CD14-positive monocyte (primary cell): ENCODE measurements around the gene NOP9. TPM values are rescaled to one million over a fixed set of nuclear protein-coding genes. Genes with fewer than 3 reads are reported as not detected.

ENCODE experiments used
- DNase-seq, 3 donors: peaks; one replicate each; pipeline ENCODE4 v3.0.0-alpha.2; 2011 to 2022
- H2AFZ ChIP-seq: 2 replicates; pipeline ENCODE4 v1.6.0; 2012; ENCODE audit warnings: mild to moderate bottlenecking, low read depth, low read length, inconsistent platforms; ENCODE audit not compliant: insufficient read depth, poor library complexity, severe bottlenecking
- H3K27ac ChIP-seq, 2 donors: 1 replicate in 1 of 2; 2 replicates in 1 of 2; pipeline ENCODE4 v1.5.1; 2012 to 2013; ENCODE audit warnings: low read length in 2 of 2, control low read depth in 1 of 2, inconsistent platforms in 1 of 2, low read depth in 1 of 2, mild to moderate bottlenecking in 1 of 2
- H3K27me3 ChIP-seq, 2 donors: one replicate each; pipeline versions ENCODE4 v1.6.0 to v1.6.1; 2011 to 2013; ENCODE audit warnings: low read length in 2 of 2; ENCODE audit not compliant: control insufficient read depth in 2 of 2, insufficient read depth in 2 of 2
- H3K36me3 ChIP-seq, 2 donors: replicated peaks in 1 of 2; 1 replicate in 1 of 2; 2 replicates in 1 of 2; pipeline versions ENCODE4 v1.5.1 to v1.6.1; 2012 to 2013; ENCODE audit warnings: low read length in 2 of 2, control low read depth in 1 of 2, inconsistent platforms in 1 of 2, mild to moderate bottlenecking in 1 of 2; ENCODE audit not compliant: insufficient read depth in 2 of 2, control insufficient read depth in 1 of 2
- H3K4me1 ChIP-seq, 2 donors: 1 replicate in 1 of 2; 2 replicates in 1 of 2; pipeline versions ENCODE4 v1.5.1 to v1.6.1; 2012 to 2013; ENCODE audit warnings: low read length in 2 of 2, control low read depth in 1 of 2, inconsistent platforms in 1 of 2, mild to moderate bottlenecking in 1 of 2, moderate library complexity in 1 of 2; ENCODE audit not compliant: insufficient read depth in 2 of 2, control insufficient read depth in 1 of 2
- H3K4me2 ChIP-seq: replicated peaks from 2 replicates; pipeline ENCODE3; 2012; ENCODE audit warnings: low read length, moderate library complexity, mild to moderate bottlenecking; ENCODE audit not compliant: poor library complexity, severe bottlenecking; ENCODE audit errors: extremely low read depth
- H3K4me3 ChIP-seq, 3 experiments: fragments of 200-600 bp in 1 of 3; sonication (generic) in 1 of 3; replicated peaks in 1 of 3; 1 replicate in 2 of 3; 2 replicates in 1 of 3; pipeline ENCODE4 v1.5.1; 2011 to 2013; ENCODE audit warnings: low read length in 3 of 3, mild to moderate bottlenecking in 3 of 3, control low read depth in 2 of 3, low read depth in 2 of 3, inconsistent platforms in 1 of 3, moderate library complexity in 1 of 3
- H3K79me2 ChIP-seq: 2 replicates; pipeline ENCODE4 v1.6.0; 2012; ENCODE audit warnings: mild to moderate bottlenecking, control low read depth, inconsistent platforms, low read length, moderate library complexity; ENCODE audit not compliant: insufficient read depth
- H3K9ac ChIP-seq: 2 replicates; pipeline ENCODE4 v1.6.0; 2017; ENCODE audit warnings: low read length, mild to moderate bottlenecking; ENCODE audit not compliant: insufficient read depth, poor library complexity, severe bottlenecking
- H3K9me3 ChIP-seq, 2 donors: replicated peaks in 1 of 2; 1 replicate in 1 of 2; 2 replicates in 1 of 2; pipeline versions ENCODE4 v1.5.1 to v1.6.1; 2012 to 2013; ENCODE audit warnings: low read length in 2 of 2, control low read depth in 1 of 2; ENCODE audit not compliant: control insufficient read depth in 1 of 2, insufficient read depth in 1 of 2
- H4K20me1 ChIP-seq: 2 replicates; pipeline ENCODE4 v1.6.0; 2012; ENCODE audit warnings: mild to moderate bottlenecking, low read length, control low read depth, moderate library complexity; ENCODE audit not compliant: insufficient read depth
- H3K27ac Mint-ChIP-seq, 7 donors: one replicate each; pipeline ENCODE4 v1.8.0; 2020; ENCODE audit warnings: mild to moderate bottlenecking in 7 of 7, mixed read lengths in 7 of 7, moderate library complexity in 6 of 7, inconsistent platforms in 2 of 7
- H3K27me3 Mint-ChIP-seq, 3 donors: one replicate each; pipeline ENCODE4 v1.8.0; 2021 to 2022; ENCODE audit warnings: low read depth in 3 of 3, mild to moderate bottlenecking in 3 of 3, mixed read lengths in 3 of 3, moderate library complexity in 3 of 3, inconsistent platforms in 1 of 3
- H3K36me3 Mint-ChIP-seq, 2 donors: one replicate each; pipeline ENCODE4 v1.8.0; 2020; ENCODE audit warnings: mixed read lengths in 2 of 2, inconsistent platforms in 1 of 2, mild to moderate bottlenecking in 1 of 2
- H3K4me1 Mint-ChIP-seq: one replicate; pipeline ENCODE4 v1.8.0; 2020; ENCODE audit warnings: mild to moderate bottlenecking, mixed read lengths
- H3K4me3 Mint-ChIP-seq, 2 donors: one replicate each; pipeline ENCODE4 v1.8.0; 2020; ENCODE audit warnings: mild to moderate bottlenecking in 2 of 2, mixed read lengths in 2 of 2, moderate library complexity in 1 of 2
- H3K9me3 Mint-ChIP-seq, 7 donors: one replicate each; pipeline ENCODE4 v1.8.0; 2020 to 2022; ENCODE audit warnings: mixed read lengths in 7 of 7, mild to moderate bottlenecking in 6 of 7, moderate library complexity in 6 of 7, inconsistent platforms in 2 of 7
- CTCF ChIP-seq: fragments of 200-600 bp; IDR thresholded peaks from one replicate; pipeline ENCODE4 v1.8.0; 2022; ENCODE audit warnings: antibody characterized with exemption, mild to moderate bottlenecking
- WGBS: methylation state at CpG from one replicate; pipeline ENCODE4 v1.1.5; 2013; ENCODE audit warnings: missing lambda C conversion rate; ENCODE audit not compliant: insufficient coverage; 5-methylcytosine and 5-hydroxymethylcytosine counted together
- intact Hi-C, 2 donors: fragments of 100-400 bp; cut with micrococcal nuclease; formaldehyde crosslinking; loops; one replicate each; pipeline versions ENCODE4 v1.15.0 to v1.15.1; 2023
- polyA plus RNA-seq, 3 donors: library from polyadenylated mRNA; depleted of rRNA in 1 of 3; unstranded in 2 of 3; stranded (reverse) in 1 of 3; fragments of 300-500 nt in 2 of 3; fragments of >200 nt in 1 of 3; fragmentation: Illumina TruSeq in 2 of 3; gene quantifications; 1 replicate in 2 of 3; 2 replicates in 1 of 3; pipeline ENCODE4 v1.2.3, GENCODE V29; 2012 to 2021

The NOP9 gene
- polyA plus RNA-seq, 3 donors, result 1.2 to 16.6 (median 1.3) TPM

GRCh38 chr14:24253936-24254335, 45.7 kb upstream of the NOP9 start:
- Mint-ChIP-seq H3K4me3 (no peak overlapping the region), H3K9me3 (no peaks in the 10 kb centered on the region), H3K36me3 (peaks cover 70 to 73% of the 10 kb centered on the region in 2 donors), H3K27ac (peak overlapping the region in 1 of 7 donors; percentile 52), H3K4me1 (peaks cover 10% of the 10 kb centered on the region), H3K27me3 (peaks cover 0 to 2% (median 0%) of the 10 kb centered on the region in 3 donors)
- Histone ChIP-seq H3K36me3 (peaks cover 43 to 77% of the 10 kb centered on the region in 2 donors), H3K4me1 (peaks cover 0 to 8% of the 10 kb centered on the region in 2 donors), H4K20me1 (no peaks in the 10 kb centered on the region), H3K9ac (no peak overlapping the region), H3K4me2 (no peak overlapping the region), H2AFZ (no peak overlapping the region), H3K9me3 (no peaks in the 10 kb centered on the region), H3K27me3 (no peaks in the 10 kb centered on the region), H3K4me3 (no peak overlapping the region), H3K27ac (no peak overlapping the region), H3K79me2 (no peaks in the 10 kb centered on the region)
- intact Hi-C loops, result no loop called here
- WGBS, result 100% methylated on average over 3 of the region's 7 CpGs
- no peak for DNase-seq
- TF ChIP-seq CTCF, result no peak

GRCh38 chr14:24254630-24255392, 44.8 kb upstream of the NOP9 start:
- H3K9ac ChIP-seq, result no peak overlapping the region
- Mint-ChIP-seq H3K36me3 (peaks cover 65 to 72% of the 10 kb centered on the region in 2 donors), H3K27me3 (peaks cover 0 to 2% (median 0%) of the 10 kb centered on the region in 3 donors), H3K9me3 (no peaks in the 10 kb centered on the region), H3K4me3 (no peak overlapping the region), H3K27ac (no peak overlapping the region), H3K4me1 (peaks cover 10% of the 10 kb centered on the region)
- intact Hi-C loops, result no loop called here
- H3K4me3 ChIP-seq, result no peak overlapping the region
- no peak overlapping the region for H3K4me2 ChIP-seq
- H4K20me1 ChIP-seq, result no peaks in the 10 kb centered on the region
- no peak for TF ChIP-seq CTCF
- no peak overlapping the region for H3K27ac ChIP-seq
- H3K36me3 ChIP-seq, result peaks cover 40 to 78% of the 10 kb centered on the region in 2 donors
- H3K9me3 ChIP-seq, result no peaks in the 10 kb centered on the region
- H2AFZ ChIP-seq, result no peak overlapping the region
- DNase-seq, result no peak
- no peaks in the 10 kb centered on the region for H3K27me3 ChIP-seq
- H3K79me2 ChIP-seq, result no peaks in the 10 kb centered on the region
- 97% methylated on average over 17 of the region's 19 CpGs for WGBS
- H3K4me1 ChIP-seq, result peaks cover 0 to 8% of the 10 kb centered on the region in 2 donors
